ENCODE results near the gene LTA4H.
A peak's percentile ranks its signal among the peaks of the same experiment; 100 is the strongest.

The LTA4H gene

GRCh38 chr12:95996034-95996658, 39.2 kb downstream of the LTA4H start, which contains the start of gene HAL:
HAL (minus strand) TSS chr12:95996344; CDS start chr12:95995910, 434 bp downstream.
- H2AFZ ChIP-seq (ENCODE audit: low read depth, low read length), result no peak within 1 kb of the TSS
- no peak within 1 kb of the TSS for H2BK120ac ChIP-seq (ENCODE audit: low read depth, low read length)
- WGBS, result 49% methylated on average over 6 of the region's 7 CpGs
- no peak within 1 kb of the TSS for H2BK5ac ChIP-seq (ENCODE audit: low read depth, low read length, poor library complexity, severe bottlenecking)
- peak; percentile 54 for DNase-seq
- H3K4me2 ChIP-seq (ENCODE audit: low read length, poor library complexity, severe bottlenecking), result no peak within 1 kb of the TSS
- no peak within 1 kb of the TSS for H4K8ac ChIP-seq (ENCODE audit: low read length)
- H3K27me3 ChIP-seq (ENCODE audit: control insufficient read depth in 1 of 2, insufficient read depth in 1 of 2, low read length in 2 of 2), result peaks cover 0 to 15% of the 10 kb centered on the region in 2 experiments
- no peaks in the 10 kb centered on the region for H3K4me1 ChIP-seq (ENCODE audit: control insufficient read depth, insufficient read depth, low read depth, low read length)
- no peak within 1 kb of the TSS for H3K23ac ChIP-seq (ENCODE audit: low read length in 2 of 2)
- H3K4ac ChIP-seq (ENCODE audit: low read depth in 1 of 2, low read length in 2 of 2), result no peak within 1 kb of the TSS
- peak within 1 kb of the TSS in 1 of 2 experiments; percentile 41 for H3K14ac ChIP-seq (ENCODE audit: low read length in 2 of 2)
- no peak within 1 kb of the TSS for H4K91ac ChIP-seq (ENCODE audit: low read length)
- no peak within 1 kb of the TSS for H3K9ac ChIP-seq (ENCODE audit: low read length)
- peak within 1 kb of the TSS in 1 of 2 experiments; percentile 9 for H3K18ac ChIP-seq (ENCODE audit: low read depth in 1 of 2, low read length in 2 of 2)
- H2BK12ac ChIP-seq (ENCODE audit: low read length in 2 of 2), result peak within 1 kb of the TSS in 1 of 2 experiments; percentile 49
- no peak within 1 kb of the TSS for H2AK5ac ChIP-seq (ENCODE audit: low read length, severe bottlenecking)
- H3K36me3 ChIP-seq (ENCODE audit: control insufficient read depth in 1 of 2, insufficient read depth in 2 of 2, low read depth in 1 of 2, low read length in 2 of 2), result peaks cover 5 to 20% of the 10 kb centered on the region in 2 experiments
- no peak within 1 kb of the TSS for H3K4me3 ChIP-seq (ENCODE audit: insufficient read depth in 1 of 2, low read depth in 1 of 2, low read length in 2 of 2)
- no peak within 1 kb of the TSS for H2BK15ac ChIP-seq (ENCODE audit: low read depth, poor library complexity, severe bottlenecking)
- no peaks in the 10 kb centered on the region for H3K9me3 ChIP-seq (ENCODE audit: control insufficient read depth, low read length)
- no peaks in the 10 kb centered on the region for H3K79me1 ChIP-seq (replicated peaks; ENCODE audit: low read length, poor library complexity, severe bottlenecking)
- no peak within 1 kb of the TSS for H3K27ac ChIP-seq (ENCODE audit: low read length, poor library complexity, severe bottlenecking)

GRCh38 chr12:95995238-95996031, 40.0 kb downstream of the LTA4H start:
- H3K9me3 ChIP-seq (ENCODE audit: control insufficient read depth, low read length), result no peaks in the 10 kb centered on the region
- WGBS, result 99% methylated on average over 29 of the region's 29 CpGs
- H2BK120ac ChIP-seq (ENCODE audit: low read depth, low read length), result no peak overlapping the region
- no peak overlapping the region for H4K91ac ChIP-seq (ENCODE audit: low read length)
- H3K4me1 ChIP-seq (ENCODE audit: control insufficient read depth, insufficient read depth, low read depth, low read length), result no peaks in the 10 kb centered on the region
- H3K27me3 ChIP-seq (ENCODE audit: control insufficient read depth in 1 of 2, insufficient read depth in 1 of 2, low read length in 2 of 2), result peaks cover 0 to 15% of the 10 kb centered on the region in 2 experiments
- H3K27ac ChIP-seq (ENCODE audit: low read length, poor library complexity, severe bottlenecking), result no peak overlapping the region
- DNase-seq, result no peak
- H3K79me1 ChIP-seq (replicated peaks; ENCODE audit: low read length, poor library complexity, severe bottlenecking), result no peaks in the 10 kb centered on the region
- H2BK5ac ChIP-seq (ENCODE audit: low read depth, low read length, poor library complexity, severe bottlenecking), result no peak overlapping the region
- H3K18ac ChIP-seq (ENCODE audit: low read depth in 1 of 2, low read length in 2 of 2), result no peak overlapping the region
- no peak overlapping the region for H2AK5ac ChIP-seq (ENCODE audit: low read length, severe bottlenecking)
- no peak overlapping the region for H3K23ac ChIP-seq (ENCODE audit: low read length in 2 of 2)
- H2BK15ac ChIP-seq (ENCODE audit: low read depth, poor library complexity, severe bottlenecking), result no peak overlapping the region
- H3K36me3 ChIP-seq (ENCODE audit: control insufficient read depth in 1 of 2, insufficient read depth in 2 of 2, low read depth in 1 of 2, low read length in 2 of 2), result peaks cover 0 to 16% of the 10 kb centered on the region in 2 experiments
- H2BK12ac ChIP-seq (ENCODE audit: low read length in 2 of 2), result peak overlapping the region in 1 of 2 experiments; percentile 49
- no peak overlapping the region for H3K9ac ChIP-seq (ENCODE audit: low read length)
- H3K4ac ChIP-seq (ENCODE audit: low read depth in 1 of 2, low read length in 2 of 2), result no peak overlapping the region
- no peak overlapping the region for H3K4me3 ChIP-seq (ENCODE audit: insufficient read depth in 1 of 2, low read depth in 1 of 2, low read length in 2 of 2)
- no peak overlapping the region for H2AFZ ChIP-seq (ENCODE audit: low read depth, low read length)
- H4K8ac ChIP-seq (ENCODE audit: low read length), result no peak overlapping the region
- peak overlapping the region in 1 of 2 experiments; percentile 41 for H3K14ac ChIP-seq (ENCODE audit: low read length in 2 of 2)
- H3K4me2 ChIP-seq (ENCODE audit: low read length, poor library complexity, severe bottlenecking), result no peak overlapping the region

GRCh38 chr12:95994476-95994875, 40.9 kb downstream of the LTA4H start:
- H3K4ac ChIP-seq (ENCODE audit: low read depth in 1 of 2, low read length in 2 of 2), result no peak overlapping the region
- H3K9ac ChIP-seq (ENCODE audit: low read length), result no peak overlapping the region
- no peak overlapping the region for H3K4me2 ChIP-seq (ENCODE audit: low read length, poor library complexity, severe bottlenecking)
- WGBS, result 97% methylated on average over 4 of the region's 5 CpGs
- no peak overlapping the region for H3K18ac ChIP-seq (ENCODE audit: low read depth in 1 of 2, low read length in 2 of 2)
- H3K9me3 ChIP-seq (ENCODE audit: control insufficient read depth, low read length), result no peaks in the 10 kb centered on the region
- H4K91ac ChIP-seq (ENCODE audit: low read length), result no peak overlapping the region
- no peak overlapping the region for H3K23ac ChIP-seq (ENCODE audit: low read length in 2 of 2)
- H2BK5ac ChIP-seq (ENCODE audit: low read depth, low read length, poor library complexity, severe bottlenecking), result no peak overlapping the region
- no peak overlapping the region for H2AFZ ChIP-seq (ENCODE audit: low read depth, low read length)
- H2AK5ac ChIP-seq (ENCODE audit: low read length, severe bottlenecking), result no peak overlapping the region
- H3K36me3 ChIP-seq (ENCODE audit: control insufficient read depth in 1 of 2, insufficient read depth in 2 of 2, low read depth in 1 of 2, low read length in 2 of 2), result peaks cover 0 to 9% of the 10 kb centered on the region in 2 experiments
- no peak overlapping the region for H3K14ac ChIP-seq (ENCODE audit: low read length in 2 of 2)
- no peak for DNase-seq
- H3K4me3 ChIP-seq (ENCODE audit: insufficient read depth in 1 of 2, low read depth in 1 of 2, low read length in 2 of 2), result no peak overlapping the region
- H4K8ac ChIP-seq (ENCODE audit: low read length), result no peak overlapping the region
- H3K27ac ChIP-seq (ENCODE audit: low read length, poor library complexity, severe bottlenecking), result no peak overlapping the region
- peaks cover 0 to 20% of the 10 kb centered on the region in 2 experiments for H3K27me3 ChIP-seq (ENCODE audit: control insufficient read depth in 1 of 2, insufficient read depth in 1 of 2, low read length in 2 of 2)
- no peaks in the 10 kb centered on the region for H3K4me1 ChIP-seq (ENCODE audit: control insufficient read depth, insufficient read depth, low read depth, low read length)
- H2BK120ac ChIP-seq (ENCODE audit: low read depth, low read length), result no peak overlapping the region
- H2BK12ac ChIP-seq (ENCODE audit: low read length in 2 of 2), result no peak overlapping the region
- no peak overlapping the region for H2BK15ac ChIP-seq (ENCODE audit: low read depth, poor library complexity, severe bottlenecking)
- no peaks in the 10 kb centered on the region for H3K79me1 ChIP-seq (replicated peaks; ENCODE audit: low read length, poor library complexity, severe bottlenecking)

GRCh38 chr12:95993907-95994306, 41.5 kb downstream of the LTA4H start:
- Histone ChIP-seq H3K18ac (ENCODE audit: low read depth in 1 of 2, low read length in 2 of 2) (no peak overlapping the region), H2BK120ac (ENCODE audit: low read depth, low read length) (no peak overlapping the region), H3K4me3 (ENCODE audit: insufficient read depth in 1 of 2, low read depth in 1 of 2, low read length in 2 of 2) (no peak overlapping the region), H3K79me1 (replicated peaks; ENCODE audit: low read length, poor library complexity, severe bottlenecking) (no peaks in the 10 kb centered on the region), H4K91ac (ENCODE audit: low read length) (no peak overlapping the region), H3K9me3 (ENCODE audit: control insufficient read depth, low read length) (no peaks in the 10 kb centered on the region), H3K4me1 (ENCODE audit: control insufficient read depth, insufficient read depth, low read depth, low read length) (no peaks in the 10 kb centered on the region), H3K4ac (ENCODE audit: low read depth in 1 of 2, low read length in 2 of 2) (no peak overlapping the region), H3K27ac (ENCODE audit: low read length, poor library complexity, severe bottlenecking) (no peak overlapping the region), H3K23ac (ENCODE audit: low read length in 2 of 2) (no peak overlapping the region), H2BK5ac (ENCODE audit: low read depth, low read length, poor library complexity, severe bottlenecking) (no peak overlapping the region), H2BK15ac (ENCODE audit: low read depth, poor library complexity, severe bottlenecking) (no peak overlapping the region), H4K8ac (ENCODE audit: low read length) (no peak overlapping the region), H3K9ac (ENCODE audit: low read length) (no peak overlapping the region), H3K27me3 (ENCODE audit: control insufficient read depth in 1 of 2, insufficient read depth in 1 of 2, low read length in 2 of 2) (peaks cover 0 to 24% of the 10 kb centered on the region in 2 experiments), H2AK5ac (ENCODE audit: low read length, severe bottlenecking) (no peak overlapping the region), H3K36me3 (ENCODE audit: control insufficient read depth in 1 of 2, insufficient read depth in 2 of 2, low read depth in 1 of 2, low read length in 2 of 2) (peaks cover 0 to 7% of the 10 kb centered on the region in 2 experiments), H2AFZ (ENCODE audit: low read depth, low read length) (no peak overlapping the region), H3K4me2 (ENCODE audit: low read length, poor library complexity, severe bottlenecking) (no peak overlapping the region), H3K14ac (ENCODE audit: low read length in 2 of 2) (no peak overlapping the region), H2BK12ac (ENCODE audit: low read length in 2 of 2) (no peak overlapping the region)
- 96% methylated on average over 6 of the region's 7 CpGs for WGBS
- no peak for DNase-seq

Measured in mesenchymal stem cell (in vitro differentiated cells and primary cell).